Osteocyte (in vitro differentiated cells): ENCODE data around the gene NFASC. TPM values are rescaled to one million over a fixed set of nuclear protein-coding genes. Genes with fewer than 3 reads are reported as not detected.

Source experiments
- DNase-seq: peaks from one replicate; pipeline ENCODE4 v3.0.0; 2021; ENCODE audit warnings: mixed read lengths; ENCODE audit not compliant: unreplicated experiment; ENCODE audit errors: extremely low spot score
- H3K27ac Mint-ChIP-seq: one replicate; pipeline ENCODE4 v1.8.0; 2021; ENCODE audit warnings: mild to moderate bottlenecking, mixed read lengths; ENCODE audit not compliant: unreplicated experiment
- H3K27me3 Mint-ChIP-seq: one replicate; pipeline ENCODE4 v1.8.0; 2021; ENCODE audit warnings: mixed read lengths; ENCODE audit not compliant: unreplicated experiment
- H3K36me3 Mint-ChIP-seq: one replicate; pipeline ENCODE4 v1.8.0; 2021; ENCODE audit warnings: mixed read lengths; ENCODE audit not compliant: unreplicated experiment
- H3K4me1 Mint-ChIP-seq: one replicate; pipeline ENCODE4 v1.8.0; 2021; ENCODE audit warnings: mixed read lengths; ENCODE audit not compliant: unreplicated experiment
- H3K4me3 Mint-ChIP-seq: one replicate; pipeline ENCODE4 v1.8.0; 2021; ENCODE audit warnings: mild to moderate bottlenecking, moderate library complexity, mixed read lengths; ENCODE audit not compliant: unreplicated experiment
- H3K9me3 Mint-ChIP-seq: one replicate; pipeline ENCODE4 v1.8.0; 2021; ENCODE audit warnings: mixed read lengths; ENCODE audit not compliant: unreplicated experiment
- total RNA-seq: library from RNA; stranded (reverse); gene quantifications from 2 replicates; pipeline ENCODE4 v1.2.1, GENCODE V29; 2021
- TF ChIP-seq, protein P1 (sequence below): fragments of 200-600 bp; sonication (generic); IDR thresholded peaks from 2 replicates; pipeline ENCODE4 v1.5.0; 2021; ENCODE audit warnings: antibody characterized with exemption, mild to moderate bottlenecking, moderate library complexity

The NFASC gene
- total RNA-seq, 1 donor from 2014 or later: not detected

DNA sequence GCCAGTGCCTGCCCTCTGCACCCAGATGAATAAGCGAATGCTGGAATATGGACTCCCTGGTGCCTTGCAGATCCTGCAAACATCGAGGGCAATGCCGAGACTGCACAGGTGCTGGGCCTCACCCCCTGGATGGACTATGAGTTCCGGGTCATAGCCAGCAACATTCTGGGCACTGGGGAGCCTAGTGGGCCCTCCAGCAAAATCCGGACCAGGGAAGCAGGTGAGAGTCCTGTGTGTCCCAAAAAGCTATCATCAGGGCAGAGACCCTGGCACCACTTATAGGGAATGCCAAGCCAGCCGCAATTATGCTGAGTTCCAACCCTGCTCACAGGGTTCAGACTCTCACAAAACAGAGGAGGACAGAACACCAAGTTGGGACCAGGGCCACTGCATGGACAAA is 196.4 kb downstream of the NFASC start:
- TF ChIP-seq, protein P1, sequence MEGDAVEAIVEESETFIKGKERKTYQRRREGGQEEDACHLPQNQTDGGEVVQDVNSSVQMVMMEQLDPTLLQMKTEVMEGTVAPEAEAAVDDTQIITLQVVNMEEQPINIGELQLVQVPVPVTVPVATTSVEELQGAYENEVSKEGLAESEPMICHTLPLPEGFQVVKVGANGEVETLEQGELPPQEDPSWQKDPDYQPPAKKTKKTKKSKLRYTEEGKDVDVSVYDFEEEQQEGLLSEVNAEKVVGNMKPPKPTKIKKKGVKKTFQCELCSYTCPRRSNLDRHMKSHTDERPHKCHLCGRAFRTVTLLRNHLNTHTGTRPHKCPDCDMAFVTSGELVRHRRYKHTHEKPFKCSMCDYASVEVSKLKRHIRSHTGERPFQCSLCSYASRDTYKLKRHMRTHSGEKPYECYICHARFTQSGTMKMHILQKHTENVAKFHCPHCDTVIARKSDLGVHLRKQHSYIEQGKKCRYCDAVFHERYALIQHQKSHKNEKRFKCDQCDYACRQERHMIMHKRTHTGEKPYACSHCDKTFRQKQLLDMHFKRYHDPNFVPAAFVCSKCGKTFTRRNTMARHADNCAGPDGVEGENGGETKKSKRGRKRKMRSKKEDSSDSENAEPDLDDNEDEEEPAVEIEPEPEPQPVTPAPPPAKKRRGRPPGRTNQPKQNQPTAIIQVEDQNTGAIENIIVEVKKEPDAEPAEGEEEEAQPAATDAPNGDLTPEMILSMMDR: no peak
- H3K36me3 Mint-ChIP-seq: no peaks in the 10 kb centered on the region
- DNase-seq: no peak
- no peak overlapping the region for H3K4me3 Mint-ChIP-seq
- H3K9me3 Mint-ChIP-seq: no peaks in the 10 kb centered on the region
- no peak overlapping the region for H3K27ac Mint-ChIP-seq
- peaks cover 13% of the 10 kb centered on the region for H3K27me3 Mint-ChIP-seq
- H3K4me1 Mint-ChIP-seq: peaks cover 2% of the 10 kb centered on the region

DNA sequence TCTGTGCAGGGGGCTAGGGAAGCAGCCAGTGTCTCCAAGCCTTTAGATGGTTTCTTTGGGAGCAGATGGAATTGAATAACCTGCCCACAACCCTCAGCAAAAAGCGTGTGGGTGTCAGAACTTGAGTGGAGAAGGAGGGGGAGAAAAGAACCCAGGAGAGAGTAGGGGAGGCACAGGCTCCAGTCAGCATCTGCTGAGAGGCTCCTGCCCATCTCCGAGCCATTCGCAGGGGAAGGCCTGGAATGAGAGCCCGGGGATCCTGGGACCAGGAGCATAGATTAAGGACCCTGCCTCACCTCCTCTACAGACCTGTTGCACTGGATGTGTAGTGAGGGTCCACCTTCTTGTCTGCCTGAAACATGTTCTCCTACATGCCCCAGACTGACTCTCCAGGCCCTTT is 197.3 kb downstream of the NFASC start:
- peaks cover 10% of the 10 kb centered on the region for H3K27me3 Mint-ChIP-seq
- H3K9me3 Mint-ChIP-seq: no peaks in the 10 kb centered on the region
- TF ChIP-seq, protein P1: no peak
- DNase-seq: no peak
- no peak overlapping the region for H3K27ac Mint-ChIP-seq
- no peak overlapping the region for H3K4me3 Mint-ChIP-seq
- H3K36me3 Mint-ChIP-seq: no peaks in the 10 kb centered on the region
- peaks cover 2% of the 10 kb centered on the region for H3K4me1 Mint-ChIP-seq

DNA sequence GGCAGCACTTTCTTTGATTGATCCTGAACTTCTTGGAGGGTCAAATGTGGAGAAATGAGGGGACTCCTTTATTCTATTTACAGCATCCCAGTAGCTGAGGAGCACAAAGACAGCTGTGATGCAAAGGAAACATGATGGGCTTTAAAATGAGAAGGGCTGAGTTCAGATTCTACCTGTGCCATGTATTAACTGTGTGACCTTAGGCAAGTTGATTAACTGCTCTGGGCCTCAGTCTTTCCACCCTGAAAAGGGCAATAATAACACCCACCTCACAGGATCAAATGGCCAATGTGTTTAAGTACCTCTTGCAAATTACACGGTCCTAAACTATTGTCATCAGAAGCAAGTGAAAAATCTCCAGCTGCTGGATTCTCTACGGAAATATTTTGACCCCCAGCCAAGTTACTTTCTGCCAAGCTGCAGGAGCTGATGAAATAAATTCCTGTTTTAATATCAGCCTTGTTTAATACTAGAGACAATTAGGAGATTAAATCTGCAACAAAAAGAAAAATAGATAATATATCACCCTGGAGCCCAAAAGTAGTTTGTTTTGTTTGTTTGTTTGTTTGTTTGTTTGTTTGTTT is 197.9 kb downstream of the NFASC start:
- H3K4me3 Mint-ChIP-seq: no peak overlapping the region
- DNase-seq: no peak
- H3K27ac Mint-ChIP-seq: no peak overlapping the region
- no peaks in the 10 kb centered on the region for H3K9me3 Mint-ChIP-seq
- no peaks in the 10 kb centered on the region for H3K36me3 Mint-ChIP-seq
- peaks cover 10% of the 10 kb centered on the region for H3K27me3 Mint-ChIP-seq
- TF ChIP-seq, protein P1: no peak
- H3K4me1 Mint-ChIP-seq: peaks cover 2% of the 10 kb centered on the region

DNA sequence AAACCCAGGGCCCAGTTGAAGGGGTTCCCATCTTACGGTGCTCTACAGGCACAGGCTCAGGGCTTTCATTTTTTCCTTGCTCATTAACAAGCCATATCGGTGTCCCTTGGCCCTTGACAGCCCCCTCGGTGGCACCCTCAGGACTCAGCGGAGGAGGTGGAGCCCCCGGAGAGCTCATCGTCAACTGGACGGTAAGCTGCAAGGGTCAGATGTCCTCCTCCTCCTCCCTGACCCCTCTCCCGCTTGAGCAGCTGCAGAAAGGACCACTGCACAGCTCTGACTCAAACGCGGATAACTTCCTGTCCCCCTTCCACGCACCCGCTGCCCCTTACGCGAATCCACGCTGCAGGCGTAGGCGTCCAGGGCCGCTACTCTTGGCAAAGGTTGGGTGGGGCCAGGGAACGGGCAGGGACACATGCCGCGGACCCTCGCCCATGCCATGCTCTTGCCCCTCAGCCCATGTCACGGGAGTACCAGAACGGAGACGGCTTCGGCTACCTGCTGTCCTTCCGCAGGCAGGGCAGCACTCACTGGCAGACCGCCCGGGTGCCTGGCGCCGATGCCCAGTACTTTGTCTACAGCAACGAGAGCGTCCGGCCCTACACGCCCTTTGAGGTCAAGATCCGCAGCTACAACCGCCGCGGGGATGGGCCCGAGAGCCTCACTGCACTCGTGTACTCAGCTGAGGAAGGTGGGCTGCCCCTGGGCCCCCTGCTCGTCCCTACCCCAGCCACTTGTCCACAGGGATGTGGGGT is 198.9 kb downstream of the NFASC start:
- Mint-ChIP-seq H3K4me1 (peaks cover 2% of the 10 kb centered on the region), H3K36me3 (no peaks in the 10 kb centered on the region), H3K9me3 (no peaks in the 10 kb centered on the region), H3K27ac (no peak overlapping the region), H3K27me3 (peaks cover 7% of the 10 kb centered on the region), H3K4me3 (no peak overlapping the region)
- TF ChIP-seq, protein P1: no peak
- DNase-seq: peak; percentile 80

DNA sequence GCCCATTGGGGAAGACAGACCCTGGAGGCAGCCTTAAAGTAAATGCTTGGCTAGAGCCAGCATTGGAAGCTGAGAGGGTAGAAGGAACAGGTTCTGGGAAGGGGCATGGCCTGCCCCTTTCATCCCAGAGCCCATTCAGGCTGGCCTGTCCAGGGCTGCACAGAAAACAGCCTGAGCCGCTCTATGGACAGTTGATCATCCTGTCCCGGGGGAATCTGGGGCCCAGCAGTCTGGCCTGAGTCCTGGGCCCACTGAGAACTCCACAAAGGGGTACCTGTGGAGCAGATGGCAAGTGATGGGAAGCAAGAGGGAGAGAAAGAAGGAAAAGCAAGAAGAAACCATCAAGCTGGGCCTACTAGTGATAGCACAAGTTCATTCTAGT is 200.4 kb downstream of the NFASC start:
- H3K36me3 Mint-ChIP-seq: no peaks in the 10 kb centered on the region
- DNase-seq: peak; percentile 77
- peaks cover 2% of the 10 kb centered on the region for H3K4me1 Mint-ChIP-seq
- H3K4me3 Mint-ChIP-seq: no peak overlapping the region
- H3K27ac Mint-ChIP-seq: no peak overlapping the region
- H3K27me3 Mint-ChIP-seq: peaks cover 7% of the 10 kb centered on the region
- H3K9me3 Mint-ChIP-seq: no peaks in the 10 kb centered on the region
- TF ChIP-seq, protein P1: no peak
